ENCODE measurements around the gene BEAN1.

Gene BEAN1

GRCh38 chr16:66523861-66524354 lies 96.8 kb downstream of the BEAN1 start:
- no peak for DNase-seq

GRCh38 chr16:66524601-66525164 lies 97.6 kb downstream of the BEAN1 start:
- DNase-seq: no peak

- DNase-seq: no peak
Observed at GRCh38 chr16:66525396-66526180, 98.5 kb downstream of the BEAN1 start.

- DNase-seq: no peak
Observed at GRCh38 chr16:66528294-66528693, 101.2 kb downstream of the BEAN1 start.

- DNase-seq: no peak
Observed at GRCh38 chr16:66529475-66529874, 102.4 kb downstream of the BEAN1 start.
